ENCODE results near the gene KCNK4. TPM values are rescaled to one million over a fixed set of nuclear protein-coding genes. Genes with fewer than 3 reads are reported as not detected.
A peak's percentile ranks its signal among the peaks of the same experiment; 100 is the strongest.

KCNK4 gene
- polyA plus RNA-seq, 3 donors = not detected

DNA sequence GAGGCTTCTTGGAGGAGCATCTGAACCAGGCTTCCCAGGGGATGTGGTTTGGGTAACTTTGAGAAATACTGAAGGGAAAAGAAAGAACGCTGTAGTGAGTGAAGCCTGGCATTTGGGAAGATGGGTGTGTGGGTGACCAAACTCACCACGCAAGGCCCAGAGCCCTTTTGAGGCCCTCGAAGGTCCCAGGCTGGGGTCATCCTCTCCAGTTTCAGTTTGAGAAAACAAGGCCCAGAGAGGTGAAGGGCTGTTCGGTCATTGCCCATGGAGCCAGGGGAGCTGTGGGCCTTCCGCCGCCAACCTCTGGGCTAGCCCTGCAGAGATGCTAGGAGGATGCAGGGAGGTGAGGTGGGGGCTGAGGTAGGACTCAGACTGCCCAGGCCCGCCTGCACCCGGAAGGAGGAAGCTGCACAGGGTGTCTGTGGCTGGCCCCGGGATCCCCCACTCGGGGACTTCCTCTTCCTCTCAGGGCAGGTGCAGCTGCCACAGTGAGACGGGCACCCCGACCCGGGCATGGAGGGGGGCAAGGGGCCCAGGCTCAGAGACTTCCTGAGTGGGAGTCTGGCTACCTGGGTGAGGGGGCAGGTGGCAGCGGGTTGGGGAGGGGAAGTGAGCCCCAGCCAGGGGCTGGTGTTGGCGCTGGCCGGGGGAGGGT lies 48.8 kb downstream of the KCNK4 start, which contains the start of gene CCDC88B:
CCDC88B (plus strand) TSS at position 451 of the 655 bp plus-strand sequence; CDS start at position 514, 63 bp downstream.
- 8% methylated on average over 13 of the region's 16 CpGs for WGBS (ENCODE audit: insufficient coverage)
- intact Hi-C loops (cut with micrococcal nuclease) = loop anchor here in 1 of 2 donors (5.0 kb wide), 1 partner anchor 33 kb away; the partner anchor contains the start of gene ESRRA
- peak; percentile 79 to 93 (median 88) for DNase-seq
- H3K4me3 Mint-ChIP-seq = peak within 1 kb of the TSS; percentile 85 to 90
- Histone ChIP-seq H3K4me2 (replicated peaks; ENCODE audit: extremely low read depth, low read length, poor library complexity, severe bottlenecking) (peak within 1 kb of the TSS; percentile 87), H3K27me3 (ENCODE audit: control insufficient read depth in 2 of 2, insufficient read depth in 2 of 2, low read length in 2 of 2) (no peaks in the 10 kb centered on the region), H3K27ac (ENCODE audit: low read depth in 1 of 2, low read length in 2 of 2) (peak within 1 kb of the TSS; percentile 79 to 90), H3K9me3 (replicated peaks in 1 of 2; ENCODE audit: control insufficient read depth in 1 of 2, insufficient read depth in 1 of 2, low read length in 2 of 2) (no peaks in the 10 kb centered on the region), H2AFZ (ENCODE audit: insufficient read depth, low read depth, low read length, poor library complexity, severe bottlenecking) (peak within 1 kb of the TSS; percentile 68), H3K4me1 (ENCODE audit: control insufficient read depth in 1 of 2, insufficient read depth in 2 of 2, low read length in 2 of 2) (peaks cover 42 to 54% of the 10 kb centered on the region in 2 donors), H3K79me2 (ENCODE audit: insufficient read depth, low read length) (peaks cover 43% of the 10 kb centered on the region), H3K36me3 (replicated peaks in 1 of 2; ENCODE audit: control insufficient read depth in 1 of 2, insufficient read depth in 2 of 2, low read length in 2 of 2) (peaks cover 19 to 20% of the 10 kb centered on the region in 2 donors), H3K4me3 (replicated peaks in 1 of 3; ENCODE audit: low read depth in 2 of 3, low read length in 3 of 3) (peak within 1 kb of the TSS; percentile 67 to 93 (median 79)), H4K20me1 (ENCODE audit: insufficient read depth, low read length) (peaks cover 44% of the 10 kb centered on the region), H3K9ac (ENCODE audit: insufficient read depth, low read length, poor library complexity, severe bottlenecking) (peak within 1 kb of the TSS; percentile 82)
- H3K9me3 Mint-ChIP-seq = no peaks in the 10 kb centered on the region
- H3K27me3 Mint-ChIP-seq (ENCODE audit: low read depth in 3 of 3) = no peaks in the 10 kb centered on the region
- peaks cover 44% of the 10 kb centered on the region for H3K4me1 Mint-ChIP-seq
- TF ChIP-seq, protein P1, sequence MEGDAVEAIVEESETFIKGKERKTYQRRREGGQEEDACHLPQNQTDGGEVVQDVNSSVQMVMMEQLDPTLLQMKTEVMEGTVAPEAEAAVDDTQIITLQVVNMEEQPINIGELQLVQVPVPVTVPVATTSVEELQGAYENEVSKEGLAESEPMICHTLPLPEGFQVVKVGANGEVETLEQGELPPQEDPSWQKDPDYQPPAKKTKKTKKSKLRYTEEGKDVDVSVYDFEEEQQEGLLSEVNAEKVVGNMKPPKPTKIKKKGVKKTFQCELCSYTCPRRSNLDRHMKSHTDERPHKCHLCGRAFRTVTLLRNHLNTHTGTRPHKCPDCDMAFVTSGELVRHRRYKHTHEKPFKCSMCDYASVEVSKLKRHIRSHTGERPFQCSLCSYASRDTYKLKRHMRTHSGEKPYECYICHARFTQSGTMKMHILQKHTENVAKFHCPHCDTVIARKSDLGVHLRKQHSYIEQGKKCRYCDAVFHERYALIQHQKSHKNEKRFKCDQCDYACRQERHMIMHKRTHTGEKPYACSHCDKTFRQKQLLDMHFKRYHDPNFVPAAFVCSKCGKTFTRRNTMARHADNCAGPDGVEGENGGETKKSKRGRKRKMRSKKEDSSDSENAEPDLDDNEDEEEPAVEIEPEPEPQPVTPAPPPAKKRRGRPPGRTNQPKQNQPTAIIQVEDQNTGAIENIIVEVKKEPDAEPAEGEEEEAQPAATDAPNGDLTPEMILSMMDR (IDR thresholded peaks at IDR 0.05) = no peak
- H3K36me3 Mint-ChIP-seq = peaks cover 23 to 35% of the 10 kb centered on the region in 2 donors
- H3K27ac Mint-ChIP-seq = peak within 1 kb of the TSS; percentile 81 to 98 (median 94)

DNA sequence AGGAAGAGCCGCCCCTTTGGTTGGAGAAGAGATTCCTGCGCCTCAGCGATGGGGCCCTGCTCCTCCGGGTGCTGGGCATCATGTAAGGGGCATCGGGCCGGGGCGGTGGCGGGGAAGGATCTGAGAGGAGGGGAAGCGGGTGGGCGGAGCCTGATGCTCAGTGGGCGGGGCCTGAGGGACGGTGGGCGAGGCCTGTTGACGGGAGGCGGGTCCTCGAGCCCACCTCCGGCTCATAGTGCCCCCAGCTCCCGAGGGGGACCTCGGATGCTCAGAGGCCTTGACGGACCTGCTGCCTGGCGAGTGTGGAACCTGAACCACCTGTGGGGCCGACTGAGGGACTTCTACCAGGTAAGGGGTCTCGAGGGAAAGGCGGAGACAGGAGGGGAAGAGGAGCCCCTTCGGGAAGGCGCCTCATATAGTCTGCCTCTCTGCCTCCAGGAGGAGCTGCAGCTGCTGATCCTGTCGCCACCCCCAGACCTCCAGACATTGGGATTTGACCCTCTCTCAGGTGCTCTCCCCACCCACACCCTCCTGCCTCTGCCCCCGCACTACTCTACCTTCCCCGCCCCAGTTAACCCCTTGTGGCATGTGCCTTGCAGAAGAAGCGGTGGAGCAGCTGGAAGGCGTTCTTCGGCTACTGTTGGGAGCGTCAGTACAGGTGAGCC lies 49.7 kb downstream of the KCNK4 start:
- Histone ChIP-seq H4K20me1 (ENCODE audit: insufficient read depth, low read length) (peaks cover 53% of the 10 kb centered on the region), H3K4me3 (replicated peaks in 1 of 3; ENCODE audit: low read depth in 2 of 3, low read length in 3 of 3) (peak overlapping the region; percentile 67 to 93 (median 79)), H3K79me2 (ENCODE audit: insufficient read depth, low read length) (peaks cover 43% of the 10 kb centered on the region), H3K9ac (ENCODE audit: insufficient read depth, low read length, poor library complexity, severe bottlenecking) (peak overlapping the region; percentile 82), H3K36me3 (replicated peaks in 1 of 2; ENCODE audit: control insufficient read depth in 1 of 2, insufficient read depth in 2 of 2, low read length in 2 of 2) (peaks cover 28 to 30% of the 10 kb centered on the region in 2 donors), H3K27me3 (ENCODE audit: control insufficient read depth in 2 of 2, insufficient read depth in 2 of 2, low read length in 2 of 2) (no peaks in the 10 kb centered on the region), H2AFZ (ENCODE audit: insufficient read depth, low read depth, low read length, poor library complexity, severe bottlenecking) (peak overlapping the region; percentile 68), H3K27ac (ENCODE audit: low read depth in 1 of 2, low read length in 2 of 2) (peak overlapping the region; percentile 79 to 90), H3K4me1 (ENCODE audit: control insufficient read depth in 1 of 2, insufficient read depth in 2 of 2, low read length in 2 of 2) (peaks cover 34 to 47% of the 10 kb centered on the region in 2 donors), H3K9me3 (replicated peaks in 1 of 2; ENCODE audit: control insufficient read depth in 1 of 2, insufficient read depth in 1 of 2, low read length in 2 of 2) (no peaks in the 10 kb centered on the region), H3K4me2 (replicated peaks; ENCODE audit: extremely low read depth, low read length, poor library complexity, severe bottlenecking) (peak overlapping the region; percentile 87)
- intact Hi-C loops (cut with micrococcal nuclease) = loop anchor here in 1 of 2 donors (5.0 kb wide), 1 partner anchor 34 kb away; the partner anchor contains the start of gene ESRRA
- no peaks in the 10 kb centered on the region for H3K27me3 Mint-ChIP-seq (ENCODE audit: low read depth in 3 of 3)
- TF ChIP-seq, protein P1 (IDR thresholded peaks at IDR 0.05) = no peak
- peaks cover 43% of the 10 kb centered on the region for H3K4me1 Mint-ChIP-seq
- 4% methylated on average over 24 of the region's 33 CpGs for WGBS (ENCODE audit: insufficient coverage)
- peak; percentile 51 to 61 (median 55) for DNase-seq
- H3K27ac Mint-ChIP-seq = peak overlapping the region; percentile 81 to 98 (median 94)
- H3K36me3 Mint-ChIP-seq = peaks cover 29 to 42% of the 10 kb centered on the region in 2 donors
- H3K9me3 Mint-ChIP-seq = no peaks in the 10 kb centered on the region
- H3K4me3 Mint-ChIP-seq = peak overlapping the region; percentile 85 to 90
